GM12878 (cell line): ENCODE data around the gene LIPA. TPM values are rescaled to one million over a fixed set of nuclear protein-coding genes. Genes with fewer than 3 reads are reported as not detected.

Experiments used
- ATAC-seq: fragments of 200-7000 bp; cut with Tn5 transposase; 3 replicates; pipeline ENCODE4 v1.9.1; 2020; ENCODE audit warnings: mild to moderate bottlenecking, moderate library complexity
- BruUV-seq: library from RNA; stranded (reverse); fragments of 400-500 nt; replicated peaks from 2 replicates; lab custom pipeline; 2021; lab: Mats Ljungman, UMichigan
- CTCF ChIA-PET: fragments of 300-600 bp; sonication (Branson Sonifier 250); formaldehyde crosslinking; extraction: SDS; loops from one replicate; lab custom pipeline; 2021; ENCODE audit warnings: inconsistent platforms; lab: Yijun Ruan, JAX
- POLR2A ChIA-PET: fragments of 350-600 bp; formaldehyde crosslinking; extraction: SDS; loops from one replicate; lab custom pipeline; 2021; ENCODE audit warnings: inconsistent platforms; lab: Charles Lee
- RAD21 ChIA-PET: fragments of 300-600 bp; sonication (Branson Sonifier 250); formaldehyde crosslinking; loops from one replicate; lab custom pipeline; 2023; ENCODE audit warnings: antibody characterized with exemption; ENCODE audit not compliant: unreplicated experiment; lab: Charles Lee
- SMC1A ChIA-PET: fragments of 300-600 bp; sonication (Branson Sonifier 250); formaldehyde crosslinking; loops from one replicate; lab custom pipeline; 2023; ENCODE audit not compliant: unreplicated experiment, uncharacterized antibody; lab: Charles Lee
- DNase-seq: peaks from one replicate; pipeline ENCODE4 v3.0.0-alpha.2; 2011; ENCODE audit warnings: low read depth, low spot score
- FAIRE-seq: peaks from 3 replicates; lab custom pipeline; 2011; peaks lifted over from hg19 to GRCh38; lab: Jason Lieb, UNC
- H2AFZ ChIP-seq: 2 replicates; pipeline ENCODE4 v1.6.0; 2011; ENCODE audit warnings: low read depth, low read length, control low read depth; ENCODE audit not compliant: control insufficient read depth
- H3K27ac ChIP-seq: 2 replicates; pipeline ENCODE4 v1.5.1; 2011; ENCODE audit warnings: control low read depth; ENCODE audit not compliant: control insufficient read depth, insufficient read depth
- H3K27me3 ChIP-seq, 2 experiments: replicated peaks in 1 of 2; 2 replicates each; pipeline versions ENCODE4 v1.6.0 to v1.6.1; 2011; ENCODE audit warnings: low read length in 1 of 2; ENCODE audit not compliant: control insufficient read depth in 2 of 2, insufficient read depth in 2 of 2
- H3K36me3 ChIP-seq, 2 experiments: 2 replicates each; pipeline ENCODE4 v1.5.1; 2011; ENCODE audit warnings: low read length in 1 of 2; ENCODE audit not compliant: control insufficient read depth in 2 of 2, insufficient read depth in 2 of 2
- H3K4me1 ChIP-seq: 2 replicates; pipeline ENCODE4 v1.6.1; 2011; ENCODE audit warnings: mild to moderate bottlenecking, low read length, moderate library complexity, mixed read lengths; ENCODE audit not compliant: control insufficient read depth, insufficient read depth
- H3K4me2 ChIP-seq: 2 replicates; pipeline ENCODE4 v1.6.0; 2011; ENCODE audit warnings: control low read depth; ENCODE audit not compliant: control insufficient read depth, insufficient read depth
- H3K4me3 ChIP-seq: fragments of 200-600 bp; sonication (generic); 2 replicates; pipeline ENCODE4 v1.5.1; 2016
- H3K79me2 ChIP-seq: 2 replicates; pipeline ENCODE4 v1.6.0; 2011; ENCODE audit warnings: low read length; ENCODE audit not compliant: control insufficient read depth, insufficient read depth
- H3K9ac ChIP-seq: 2 replicates; pipeline ENCODE4 v1.8.0; 2011; ENCODE audit warnings: low read length, control low read depth, mixed read lengths; ENCODE audit not compliant: control insufficient read depth, insufficient read depth
- H3K9me3 ChIP-seq: replicated peaks from 3 replicates; pipeline ENCODE4 v1.5.1; 2011; ENCODE audit warnings: mild to moderate bottlenecking, low read length; ENCODE audit not compliant: control insufficient read depth, insufficient read depth
- H4K20me1 ChIP-seq: 2 replicates; pipeline ENCODE4 v1.6.0; 2011; ENCODE audit not compliant: control insufficient read depth, insufficient read depth
- BACH1 ChIP-seq: fragments of 450-650 bp; IDR thresholded peaks from 2 replicates; pipeline ENCODE4 v1.6.1; 2017; ENCODE audit warnings: mild to moderate bottlenecking, borderline replicate concordance
- BMI1 ChIP-seq: fragments of 450-650 bp; IDR thresholded peaks from 2 replicates; pipeline ENCODE4 v1.6.1; 2016; ENCODE audit warnings: mild to moderate bottlenecking, moderate library complexity, borderline replicate concordance
- EP300 ChIP-seq, 2 experiments: fragments of 150-350 bp in 1 of 2; IDR thresholded peaks; 2 replicates each; pipeline ENCODE4 v1.6.1; 2011 to 2012; ENCODE audit warnings: low read depth in 2 of 2, low read length in 2 of 2, borderline replicate concordance in 1 of 2, improper control_type of control experiment in 1 of 2, inconsistent platforms in 1 of 2; ENCODE audit not compliant: control insufficient read depth in 1 of 2
- GABPA ChIP-seq: IDR thresholded peaks from 2 replicates; pipeline ENCODE4 v1.6.1; 2014; ENCODE audit warnings: antibody characterized with exemption, low read depth, mild to moderate bottlenecking, inconsistent platforms
- HCFC1 ChIP-seq: fragments of 150-350 bp; IDR thresholded peaks from 2 replicates; pipeline ENCODE4 v1.6.1; 2014; ENCODE audit warnings: low read length
- MEF2B ChIP-seq: fragments of 450-650 bp; IDR thresholded peaks from 2 replicates; pipeline ENCODE4 v1.6.1; 2018; ENCODE audit warnings: mild to moderate bottlenecking, moderate library complexity; ENCODE audit not compliant: partially characterized antibody, poor library complexity, severe bottlenecking
- MTA3 ChIP-seq: IDR thresholded peaks from 2 replicates; pipeline ENCODE4 v1.6.1; 2012; ENCODE audit warnings: low read length, inconsistent platforms, borderline replicate concordance
- MYC ChIP-seq: IDR thresholded peaks from 2 replicates; pipeline ENCODE4 v1.6.1; 2011; ENCODE audit warnings: mild to moderate bottlenecking, low read length, moderate library complexity, inconsistent platforms; ENCODE audit not compliant: insufficient read depth, insufficient replicate concordance, insufficient read length, severe bottlenecking
- NFIC ChIP-seq: IDR thresholded peaks from 2 replicates; pipeline ENCODE4 v1.6.1; 2012; ENCODE audit warnings: low read depth, mild to moderate bottlenecking, inconsistent platforms, low read length, moderate library complexity
- SPI1 ChIP-seq: IDR thresholded peaks from 2 replicates; pipeline ENCODE4 v1.6.1; 2011; ENCODE audit warnings: low read depth, mild to moderate bottlenecking, low read length, moderate library complexity, borderline replicate concordance; ENCODE audit not compliant: insufficient read depth
- in situ Hi-C: fragments of 300-500 bp; cut with MboI; formaldehyde crosslinking; loops from 9 replicates; pipeline ENCODE4 v1.14.3; 2018; ENCODE audit warnings: mixed read lengths
- intact Hi-C: fragments of 100-400 bp; cut with micrococcal nuclease; formaldehyde crosslinking; loops from one replicate; pipeline ENCODE4 v1.14.2; 2022; ENCODE audit not compliant: unreplicated experiment
- polyA plus RNA-seq, 11 experiments: library from polyadenylated mRNA; depleted of rRNA in 4 of 11; unstranded in 6 of 11; stranded (reverse) in 5 of 11; fragments of >200 nt; fragmentation: Nextera tagmentation in 4 of 11; fragmentation: Illumina TruSeq in 1 of 11; extraction: Ambion mirVana in 4 of 11; extraction: Trizol in 1 of 11; gene quantifications; 1 replicate in 1 of 11; 2 replicates in 10 of 11; pipeline versions ENCODE4 v1.2.1 to v1.2.3, GENCODE V29; 2011 to 2016; ENCODE audit warnings: inconsistent platforms in 2 of 11, missing spikeins in 2 of 11, low read depth in 1 of 11
- total RNA-seq, 4 experiments: library from RNA; depleted of rRNA in 3 of 4; stranded (reverse); fragments of >200 nt in 3 of 4; fragmentation: Illumina TruSeq in 1 of 4; extraction: Trizol in 1 of 4; gene quantifications; 2 replicates each; pipeline versions ENCODE4 v1.2.1 to v1.2.3, GENCODE V29; 2013 to 2021
- TF ChIP-seq, protein P1 (sequence below): fragments of 150-350 bp; IDR thresholded peaks from 2 replicates; pipeline ENCODE4 v1.6.1; 2014; ENCODE audit warnings: mild to moderate bottlenecking, low read depth, low read length
- TF ChIP-seq, protein P2 (sequence below): fragments of 450-650 bp; IDR thresholded peaks from 2 replicates; pipeline ENCODE4 v1.6.1; 2018; ENCODE audit warnings: borderline replicate concordance, mild to moderate bottlenecking; ENCODE audit not compliant: partially characterized antibody
- TF ChIP-seq, protein P3 (sequence below): fragments of 450-650 bp; formaldehyde crosslinking; IDR thresholded peaks from 2 replicates; pipeline ENCODE4 v1.5.0; 2022; ENCODE audit warnings: mild to moderate bottlenecking, missing genetic modification characterization

The LIPA gene
- total and polyA plus RNA-seq, 10 of the 15 experiments (the other 5 are each of a cell fraction or from before 2014, with no cell fraction given) = 31.1 to 50.3 (median 39.5) TPM

DNA sequence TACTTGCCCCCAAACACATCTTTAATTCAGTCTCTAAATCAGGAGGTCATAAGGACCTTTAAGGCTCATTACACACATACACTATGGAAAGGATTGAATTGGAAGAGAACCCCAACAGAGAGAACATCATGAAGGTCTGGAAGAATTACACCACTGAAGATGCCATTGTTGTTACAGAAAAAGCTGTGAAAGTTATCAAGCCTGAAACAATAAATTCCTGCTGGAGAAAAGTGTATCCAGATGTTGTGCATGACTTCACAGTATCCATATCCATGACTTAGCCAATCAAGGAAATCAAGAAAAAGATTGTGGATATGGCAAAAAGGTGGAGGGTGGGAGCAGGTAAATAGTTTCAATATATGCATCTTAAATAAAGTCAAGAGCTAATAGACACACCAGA is 13.7 kb downstream of the LIPA start:
- Histone ChIP-seq H3K9me3 (no peaks in the 10 kb centered on the region), H3K4me1 (peaks cover 20% of the 10 kb centered on the region), H3K27me3 (no peaks in the 10 kb centered on the region), H2AFZ (no peak overlapping the region), H3K79me2 (no peaks in the 10 kb centered on the region), H3K4me2 (no peak overlapping the region), H4K20me1 (no peaks in the 10 kb centered on the region), H3K4me3 (no peak overlapping the region), H3K27ac (no peak overlapping the region), H3K9ac (no peak overlapping the region), H3K36me3 (peaks cover 0 to 5% of the 10 kb centered on the region in 2 experiments; a peak in 2 of 4 replicates)
- no peak for TF ChIP-seq MTA3
- TF ChIP-seq, protein P1, sequence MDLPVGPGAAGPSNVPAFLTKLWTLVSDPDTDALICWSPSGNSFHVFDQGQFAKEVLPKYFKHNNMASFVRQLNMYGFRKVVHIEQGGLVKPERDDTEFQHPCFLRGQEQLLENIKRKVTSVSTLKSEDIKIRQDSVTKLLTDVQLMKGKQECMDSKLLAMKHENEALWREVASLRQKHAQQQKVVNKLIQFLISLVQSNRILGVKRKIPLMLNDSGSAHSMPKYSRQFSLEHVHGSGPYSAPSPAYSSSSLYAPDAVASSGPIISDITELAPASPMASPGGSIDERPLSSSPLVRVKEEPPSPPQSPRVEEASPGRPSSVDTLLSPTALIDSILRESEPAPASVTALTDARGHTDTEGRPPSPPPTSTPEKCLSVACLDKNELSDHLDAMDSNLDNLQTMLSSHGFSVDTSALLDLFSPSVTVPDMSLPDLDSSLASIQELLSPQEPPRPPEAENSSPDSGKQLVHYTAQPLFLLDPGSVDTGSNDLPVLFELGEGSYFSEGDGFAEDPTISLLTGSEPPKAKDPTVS = no peak
- no peak for TF ChIP-seq NFIC
- TF ChIP-seq MYC = no peak
- TF ChIP-seq, protein P2, sequence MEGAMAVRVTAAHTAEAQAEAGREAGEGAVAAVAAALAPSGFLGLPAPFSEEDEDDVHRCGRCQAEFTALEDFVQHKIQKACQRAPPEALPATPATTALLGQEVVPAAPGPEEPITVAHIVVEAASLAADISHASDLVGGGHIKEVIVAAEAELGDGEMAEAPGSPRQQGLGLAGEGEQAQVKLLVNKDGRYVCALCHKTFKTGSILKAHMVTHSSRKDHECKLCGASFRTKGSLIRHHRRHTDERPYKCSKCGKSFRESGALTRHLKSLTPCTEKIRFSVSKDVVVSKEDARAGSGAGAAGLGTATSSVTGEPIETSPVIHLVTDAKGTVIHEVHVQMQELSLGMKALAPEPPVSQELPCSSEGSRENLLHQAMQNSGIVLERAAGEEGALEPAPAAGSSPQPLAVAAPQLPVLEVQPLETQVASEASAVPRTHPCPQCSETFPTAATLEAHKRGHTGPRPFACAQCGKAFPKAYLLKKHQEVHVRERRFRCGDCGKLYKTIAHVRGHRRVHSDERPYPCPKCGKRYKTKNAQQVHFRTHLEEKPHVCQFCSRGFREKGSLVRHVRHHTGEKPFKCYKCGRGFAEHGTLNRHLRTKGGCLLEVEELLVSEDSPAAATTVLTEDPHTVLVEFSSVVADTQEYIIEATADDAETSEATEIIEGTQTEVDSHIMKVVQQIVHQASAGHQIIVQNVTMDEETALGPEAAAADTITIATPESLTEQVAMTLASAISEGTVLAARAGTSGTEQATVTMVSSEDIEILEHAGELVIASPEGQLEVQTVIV = no peak
- TF ChIP-seq BACH1 = no peak
- no peak for TF ChIP-seq EP300 (IDR thresholded peaks at IDR 0.05; ENCODE audit: borderline replicate concordance in 1 of 2, control insufficient read depth in 1 of 2, low read depth in 2 of 2, low read length in 2 of 2)
- no peak for TF ChIP-seq HCFC1
- TF ChIP-seq GABPA = no peak
- no peak for TF ChIP-seq MEF2B
- no peak for TF ChIP-seq SPI1
- no peak for TF ChIP-seq BMI1
- TF ChIP-seq, protein P3, sequence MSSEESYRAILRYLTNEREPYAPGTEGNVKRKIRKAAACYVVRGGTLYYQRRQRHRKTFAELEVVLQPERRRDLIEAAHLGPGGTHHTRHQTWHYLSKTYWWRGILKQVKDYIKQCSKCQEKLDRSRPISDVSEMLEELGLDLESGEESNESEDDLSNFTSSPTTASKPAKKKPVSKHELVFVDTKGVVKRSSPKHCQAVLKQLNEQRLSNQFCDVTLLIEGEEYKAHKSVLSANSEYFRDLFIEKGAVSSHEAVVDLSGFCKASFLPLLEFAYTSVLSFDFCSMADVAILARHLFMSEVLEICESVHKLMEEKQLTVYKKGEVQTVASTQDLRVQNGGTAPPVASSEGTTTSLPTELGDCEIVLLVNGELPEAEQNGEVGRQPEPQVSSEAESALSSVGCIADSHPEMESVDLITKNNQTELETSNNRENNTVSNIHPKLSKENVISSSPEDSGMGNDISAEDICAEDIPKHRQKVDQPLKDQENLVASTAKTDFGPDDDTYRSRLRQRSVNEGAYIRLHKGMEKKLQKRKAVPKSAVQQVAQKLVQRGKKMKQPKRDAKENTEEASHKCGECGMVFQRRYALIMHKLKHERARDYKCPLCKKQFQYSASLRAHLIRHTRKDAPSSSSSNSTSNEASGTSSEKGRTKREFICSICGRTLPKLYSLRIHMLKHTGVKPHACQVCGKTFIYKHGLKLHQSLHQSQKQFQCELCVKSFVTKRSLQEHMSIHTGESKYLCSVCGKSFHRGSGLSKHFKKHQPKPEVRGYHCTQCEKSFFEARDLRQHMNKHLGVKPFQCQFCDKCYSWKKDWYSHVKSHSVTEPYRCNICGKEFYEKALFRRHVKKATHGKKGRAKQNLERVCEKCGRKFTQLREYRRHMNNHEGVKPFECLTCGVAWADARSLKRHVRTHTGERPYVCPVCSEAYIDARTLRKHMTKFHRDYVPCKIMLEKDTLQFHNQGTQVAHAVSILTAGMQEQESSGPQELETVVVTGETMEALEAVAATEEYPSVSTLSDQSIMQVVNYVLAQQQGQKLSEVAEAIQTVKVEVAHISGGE = no peak
- SMC1A ChIA-PET = interaction anchor here (0.9 to 1.3 kb wide), 2 partner anchors 11 to 16 kb away, joined by 3 read pairs; no protein-coding TSS in a partner anchor
- in situ Hi-C loops (no loop called here), intact Hi-C loops (no loop called here)
- BruUV-seq = no TSS peak
- no peak for ATAC-seq
- CTCF ChIA-PET = interaction anchor here (1.0 to 7.3 kb wide), 3 partner anchors 19 to 178 kb away, joined by 3 to 92 read pairs (median 3); no protein-coding TSS in a partner anchor
- FAIRE-seq = no peak
- no peak for DNase-seq
- RAD21 ChIA-PET = no interaction called here
- POLR2A ChIA-PET = no interaction called here
